PC-9 (cell line): ENCODE measurements around the gene COL20A1. TPM values are rescaled to one million over a fixed set of nuclear protein-coding genes. Genes with fewer than 3 reads are reported as not detected.

Source experiments
- BruUV-seq: library from RNA; stranded (reverse); fragments of 400-500 nt; replicated peaks from 2 replicates; lab custom pipeline; 2021; lab: Mats Ljungman, UMichigan
- CTCF ChIA-PET: fragments of 300-600 bp; sonication (Branson Sonifier 250); formaldehyde crosslinking; loops from one replicate; lab custom pipeline; 2022; ENCODE audit warnings: antibody characterized with exemption; lab: Charles Lee
- POLR2A ChIA-PET: fragments of 300-600 bp; sonication (Branson Sonifier 250); formaldehyde crosslinking; loops from one replicate; lab custom pipeline; 2022; ENCODE audit warnings: antibody characterized with exemption; ENCODE audit not compliant: unreplicated experiment; lab: Charles Lee
- DNase-seq, 2 experiments: peaks; one replicate each; pipeline versions ENCODE4 v3.0.0 to v3.0.0-alpha.2; 2015 to 2022; ENCODE audit warnings: mixed read lengths in 1 of 2
- H2AFZ ChIP-seq: fragments of 200-600 bp; sonication (generic); 2 replicates; pipeline ENCODE4 v1.8.1; 2017; ENCODE audit warnings: antibody characterized with exemption
- H3F3A ChIP-seq: fragments of 200-600 bp; sonication (generic); 2 replicates; pipeline ENCODE4 v1.8.1; 2017; ENCODE audit warnings: antibody characterized with exemption, mild to moderate bottlenecking, low read depth; ENCODE audit not compliant: insufficient read depth
- H3K27ac ChIP-seq: fragments of 200-600 bp; sonication (generic); 2 replicates; pipeline ENCODE4 v1.6.1; 2016; ENCODE audit warnings: mixed run types
- H3K27me3 ChIP-seq: fragments of 200-600 bp; sonication (generic); 2 replicates; pipeline ENCODE4 v1.6.1; 2016; ENCODE audit warnings: low read depth, mixed run types; ENCODE audit not compliant: insufficient read depth
- H3K36me3 ChIP-seq: fragments of 200-600 bp; sonication (generic); 2 replicates; pipeline ENCODE4 v1.6.1; 2016; ENCODE audit warnings: low read depth, mixed run types
- H3K4me1 ChIP-seq: fragments of 200-600 bp; sonication (generic); replicated peaks from 2 replicates; pipeline ENCODE4 v1.6.1; 2016; ENCODE audit warnings: mixed run types; ENCODE audit not compliant: insufficient read depth
- H3K4me2 ChIP-seq: fragments of 200-600 bp; sonication (generic); 2 replicates; pipeline ENCODE4 v1.6.1; 2017; ENCODE audit warnings: mixed run types
- H3K4me3 ChIP-seq: fragments of 200-600 bp; sonication (generic); 2 replicates; pipeline ENCODE4 v1.6.1; 2016; ENCODE audit warnings: mixed run types
- H3K79me2 ChIP-seq: fragments of 200-600 bp; sonication (generic); 2 replicates; pipeline ENCODE4 v1.6.1; 2017; ENCODE audit warnings: low read depth, mixed run types
- H3K9me2 ChIP-seq: fragments of 200-600 bp; sonication (generic); 2 replicates; pipeline ENCODE4 v1.8.1; 2017; ENCODE audit warnings: mild to moderate bottlenecking; ENCODE audit not compliant: insufficient read depth
- H3K9me3 ChIP-seq: fragments of 200-600 bp; sonication (generic); 2 replicates; pipeline ENCODE4 v1.8.1; 2016; ENCODE audit warnings: low read depth; ENCODE audit not compliant: insufficient read depth
- H4K20me1 ChIP-seq: fragments of 200-600 bp; sonication (generic); 2 replicates; pipeline ENCODE4 v1.8.1; 2017; ENCODE audit not compliant: insufficient read depth
- EZH2 ChIP-seq: fragments of 200-600 bp; sonication (generic); IDR thresholded peaks from 2 replicates; pipeline ENCODE4 v1.8.0; 2017; ENCODE audit warnings: antibody characterized with exemption, low read depth
- intact Hi-C: fragments of 100-400 bp; cut with micrococcal nuclease; formaldehyde crosslinking; loops from one replicate; pipeline ENCODE4 v1.10.0; 2022; ENCODE audit not compliant: unreplicated experiment
- total RNA-seq: library from RNA; stranded (reverse); gene quantifications from 2 replicates; pipeline ENCODE4 v1.2.3, GENCODE V29; 2021
- TF ChIP-seq, protein P1 (sequence below): fragments of 200-600 bp; sonication (generic); conservative IDR thresholded peaks from 2 replicates; pipeline ENCODE4 v1.6.1; 2017; ENCODE audit warnings: mixed run types, antibody characterized with exemption, mild to moderate bottlenecking, moderate library complexity

The COL20A1 gene
- total RNA-seq, 1 experiment from 2014 or later, result not detected

DNA sequence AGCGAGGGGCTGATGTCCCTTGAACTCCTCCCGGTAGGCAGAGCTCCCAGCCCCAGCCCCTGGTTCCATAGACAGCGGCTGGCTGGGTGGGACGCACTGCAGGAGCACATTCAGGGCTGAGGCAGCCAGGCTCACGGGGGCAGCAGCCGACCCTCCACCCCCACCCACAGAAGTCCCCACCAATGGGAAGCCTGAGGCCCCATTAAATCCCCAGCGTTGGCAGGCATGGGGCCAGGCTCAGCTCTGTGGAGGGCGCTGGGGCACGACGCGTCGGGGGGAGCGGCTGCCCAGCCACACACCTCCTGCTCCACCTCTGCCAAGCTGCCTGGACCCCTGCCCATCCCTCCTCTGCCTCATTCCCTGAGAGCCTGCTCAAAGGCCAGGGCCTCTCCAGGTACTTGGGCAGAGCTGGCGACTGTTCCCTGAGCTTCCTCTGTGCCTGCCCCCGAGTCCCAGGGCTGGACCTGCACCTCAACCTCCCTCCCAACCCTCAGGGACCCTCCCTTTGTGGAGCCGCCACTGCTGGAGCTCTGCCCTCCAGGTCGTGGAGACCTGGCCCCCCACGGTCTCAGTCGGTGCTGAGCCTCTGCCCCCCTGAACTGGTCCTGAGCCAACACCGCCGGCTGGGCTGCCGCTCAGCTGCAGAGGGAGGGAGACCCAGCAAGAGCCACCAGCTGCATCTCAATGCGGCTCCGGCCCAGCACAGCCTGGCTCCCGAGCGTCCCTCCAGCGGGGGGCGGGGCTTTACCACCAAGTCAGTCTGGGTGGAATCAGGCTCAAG, 59.0 kb downstream of the COL20A1 start:
- Histone ChIP-seq H2AFZ (no peak overlapping the region), H3K4me2 (no peak overlapping the region), H3F3A (no peaks in the 10 kb centered on the region; the same call in 1 of the 2 replicates), H3K9me2 (no peaks in the 10 kb centered on the region), H3K27me3 (peaks cover 34% of the 10 kb centered on the region), H4K20me1 (no peaks in the 10 kb centered on the region), H3K36me3 (no peaks in the 10 kb centered on the region), H3K4me1 (no peaks in the 10 kb centered on the region), H3K79me2 (no peaks in the 10 kb centered on the region), H3K4me3 (no peak overlapping the region), H3K9me3 (no peaks in the 10 kb centered on the region), H3K27ac (no peak overlapping the region)
- no peak for DNase-seq
- BruUV-seq, result no TSS peak
- ChIA-PET CTCF (no interaction called here), POLR2A (no interaction called here)
- intact Hi-C loops, result no loop called here
- TF ChIP-seq, protein P1, sequence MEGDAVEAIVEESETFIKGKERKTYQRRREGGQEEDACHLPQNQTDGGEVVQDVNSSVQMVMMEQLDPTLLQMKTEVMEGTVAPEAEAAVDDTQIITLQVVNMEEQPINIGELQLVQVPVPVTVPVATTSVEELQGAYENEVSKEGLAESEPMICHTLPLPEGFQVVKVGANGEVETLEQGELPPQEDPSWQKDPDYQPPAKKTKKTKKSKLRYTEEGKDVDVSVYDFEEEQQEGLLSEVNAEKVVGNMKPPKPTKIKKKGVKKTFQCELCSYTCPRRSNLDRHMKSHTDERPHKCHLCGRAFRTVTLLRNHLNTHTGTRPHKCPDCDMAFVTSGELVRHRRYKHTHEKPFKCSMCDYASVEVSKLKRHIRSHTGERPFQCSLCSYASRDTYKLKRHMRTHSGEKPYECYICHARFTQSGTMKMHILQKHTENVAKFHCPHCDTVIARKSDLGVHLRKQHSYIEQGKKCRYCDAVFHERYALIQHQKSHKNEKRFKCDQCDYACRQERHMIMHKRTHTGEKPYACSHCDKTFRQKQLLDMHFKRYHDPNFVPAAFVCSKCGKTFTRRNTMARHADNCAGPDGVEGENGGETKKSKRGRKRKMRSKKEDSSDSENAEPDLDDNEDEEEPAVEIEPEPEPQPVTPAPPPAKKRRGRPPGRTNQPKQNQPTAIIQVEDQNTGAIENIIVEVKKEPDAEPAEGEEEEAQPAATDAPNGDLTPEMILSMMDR, result no peak
- no peak for TF ChIP-seq EZH2

DNA sequence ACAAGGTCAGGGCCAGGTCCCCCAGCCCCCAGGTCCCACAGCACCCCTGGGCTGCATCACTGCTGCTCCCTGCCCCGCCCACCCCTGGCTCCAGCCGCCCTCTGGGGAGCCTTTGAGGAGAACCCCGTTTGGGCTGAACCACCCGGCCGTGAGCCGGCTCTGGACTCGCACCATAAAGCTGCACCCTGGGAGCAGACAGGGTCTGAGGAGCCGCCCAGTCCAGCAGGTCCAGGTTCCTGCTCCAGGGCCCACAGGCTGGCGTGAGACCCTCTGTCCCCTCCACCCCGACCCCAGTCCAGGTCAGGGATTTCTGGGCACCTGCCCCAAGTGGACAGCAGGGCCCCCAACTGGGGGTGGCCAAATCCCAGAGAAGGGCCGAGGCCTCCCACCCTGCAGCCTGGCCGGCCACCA, 59.8 kb downstream of the COL20A1 start:
- Histone ChIP-seq H3K9me3 (no peaks in the 10 kb centered on the region), H3K27ac (no peak overlapping the region), H2AFZ (no peak overlapping the region), H3F3A (no peaks in the 10 kb centered on the region; the same call in 1 of the 2 replicates), H3K79me2 (no peaks in the 10 kb centered on the region), H3K9me2 (no peaks in the 10 kb centered on the region), H3K36me3 (no peaks in the 10 kb centered on the region), H3K4me3 (no peak overlapping the region), H3K4me2 (no peak overlapping the region), H4K20me1 (no peaks in the 10 kb centered on the region), H3K27me3 (peaks cover 34% of the 10 kb centered on the region), H3K4me1 (no peaks in the 10 kb centered on the region)
- intact Hi-C loops, result no loop called here
- no peak for TF ChIP-seq EZH2
- TF ChIP-seq, protein P1, result no peak
- CTCF ChIA-PET, result no interaction called here
- DNase-seq, result no peak
- no TSS peak for BruUV-seq
- POLR2A ChIA-PET, result no interaction called here

DNA sequence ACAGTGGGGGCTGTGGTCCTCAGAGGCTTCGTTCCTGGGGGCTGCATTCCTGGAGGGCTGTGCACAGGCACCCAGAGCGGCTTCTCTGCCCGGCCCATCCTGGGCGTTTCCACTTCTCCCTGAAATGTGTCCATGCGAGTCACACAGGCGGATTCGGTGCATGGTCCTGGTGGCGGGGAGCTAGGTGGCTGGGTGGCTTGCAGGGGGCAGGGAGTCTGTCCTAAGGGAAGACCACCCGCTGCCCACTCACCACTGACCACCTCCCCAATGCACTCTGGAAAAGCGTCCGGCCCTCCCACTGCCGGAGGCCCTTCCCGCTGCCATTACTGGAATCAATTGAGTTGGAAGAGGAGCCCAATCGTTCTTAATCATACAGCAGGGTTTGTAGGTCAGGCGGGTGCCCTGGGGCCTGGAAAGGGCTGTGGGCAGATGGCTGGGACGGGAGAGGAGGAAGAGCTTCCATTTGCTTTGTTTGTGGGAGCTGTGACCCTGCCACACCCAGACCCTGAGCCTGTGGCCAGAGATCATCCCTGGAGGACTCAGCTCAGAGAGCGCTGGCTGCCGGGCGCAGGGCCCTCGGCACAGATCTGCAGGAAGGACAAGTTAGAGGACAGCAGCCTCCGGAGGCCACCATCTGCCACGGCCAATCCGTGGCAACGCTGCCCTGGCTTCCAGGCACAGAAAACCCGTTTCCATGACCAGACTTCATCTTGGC, 61.8 kb downstream of the COL20A1 start:
- intact Hi-C loops, result no loop called here
- no peaks in the 10 kb centered on the region; the same call in 1 of the 2 replicates for H3F3A ChIP-seq
- H3K79me2 ChIP-seq, result no peaks in the 10 kb centered on the region
- H3K9me2 ChIP-seq, result no peaks in the 10 kb centered on the region
- no peaks in the 10 kb centered on the region for H3K9me3 ChIP-seq
- H3K36me3 ChIP-seq, result no peaks in the 10 kb centered on the region
- ChIA-PET CTCF (no interaction called here), POLR2A (no interaction called here)
- no peaks in the 10 kb centered on the region for H4K20me1 ChIP-seq
- H3K4me1 ChIP-seq, result no peaks in the 10 kb centered on the region
- H3K4me3 ChIP-seq, result no peak overlapping the region
- TF ChIP-seq, protein P1, result no peak
- TF ChIP-seq EZH2, result no peak
- no peak overlapping the region for H3K4me2 ChIP-seq
- H2AFZ ChIP-seq, result no peak overlapping the region
- H3K27ac ChIP-seq, result no peak overlapping the region
- H3K27me3 ChIP-seq, result peaks cover 24% of the 10 kb centered on the region
- no TSS peak for BruUV-seq
- DNase-seq, result no peak
